A673 (cell line): ENCODE data around the gene PPP5C. TPM values are rescaled to one million over a fixed set of nuclear protein-coding genes. Genes with fewer than 3 reads are reported as not detected.
A peak's percentile ranks its signal among the peaks of the same experiment; 100 is the strongest.

Source experiments
- BruUV-seq: library from RNA; stranded (reverse); fragments of 400-500 nt; replicated peaks from 2 replicates; lab custom pipeline; 2021; lab: Mats Ljungman, UMichigan
- CTCF ChIA-PET: fragments of 300-600 bp; sonication (Branson Sonifier 250); formaldehyde crosslinking; loops from one replicate; lab custom pipeline; 2022; ENCODE audit warnings: antibody characterized with exemption; lab: Charles Lee
- POLR2A ChIA-PET: fragments of 300-600 bp; sonication (Branson Sonifier 250); formaldehyde crosslinking; loops from one replicate; lab custom pipeline; 2022; ENCODE audit warnings: antibody characterized with exemption; ENCODE audit not compliant: low non-redundant PET; lab: Charles Lee
- DNase-seq: peaks from one replicate; pipeline ENCODE4 v3.0.0-alpha.2; 2015; ENCODE audit warnings: low spot score
- H3K27ac ChIP-seq: fragments of 200-600 bp; sonication (generic); 2 replicates; pipeline ENCODE4 v1.5.1; 2016; ENCODE audit warnings: mixed run types, low read depth, mild to moderate bottlenecking, mixed read lengths, antibody characterized with exemption, low read length; ENCODE audit not compliant: poor library complexity, severe bottlenecking
- H3K27me3 ChIP-seq: fragments of 200-600 bp; sonication (generic); replicated peaks from 2 replicates; pipeline ENCODE4 v1.6.1; 2017; ENCODE audit warnings: mixed run types, low read depth, mild to moderate bottlenecking, mixed read lengths, antibody characterized with exemption, low read length; ENCODE audit not compliant: insufficient read depth, poor library complexity
- H3K36me3 ChIP-seq: fragments of 200-600 bp; sonication (generic); 2 replicates; pipeline ENCODE4 v1.6.1; 2016; ENCODE audit warnings: mixed run types, mild to moderate bottlenecking, mixed read lengths, antibody characterized with exemption, low read length; ENCODE audit not compliant: insufficient read depth, poor library complexity, severe bottlenecking
- H3K4me1 ChIP-seq: fragments of 200-600 bp; sonication (generic); 2 replicates; pipeline ENCODE4 v1.6.1; 2017; ENCODE audit warnings: mixed run types, mild to moderate bottlenecking, mixed read lengths, antibody characterized with exemption, low read length; ENCODE audit not compliant: insufficient read depth, poor library complexity, severe bottlenecking
- H3K4me3 ChIP-seq: fragments of 200-600 bp; sonication (generic); 2 replicates; pipeline ENCODE4 v1.5.1; 2016; ENCODE audit warnings: low read depth, mixed run types, mild to moderate bottlenecking, mixed read lengths, low read length; ENCODE audit not compliant: poor library complexity, severe bottlenecking
- H3K9me3 ChIP-seq: fragments of 200-600 bp; sonication (generic); 2 replicates; pipeline ENCODE4 v1.6.1; 2016; ENCODE audit warnings: mixed run types, low read depth, mild to moderate bottlenecking, mixed read lengths, antibody characterized with exemption, low read length; ENCODE audit not compliant: poor library complexity, severe bottlenecking
- CTCF ChIP-seq: fragments of 300-800, 200-600 bp; sonication (generic); conservative IDR thresholded peaks from 2 replicates; pipeline ENCODE4 v1.5.1; 2017; ENCODE audit warnings: low read depth, mild to moderate bottlenecking, antibody characterized with exemption, low read length, moderate library complexity, mixed read lengths
- EZH2 ChIP-seq: fragments of 200-600 bp; sonication (generic); IDR thresholded peaks from 2 replicates; pipeline ENCODE4 v1.6.1; 2017; ENCODE audit warnings: borderline replicate concordance, low read depth, mild to moderate bottlenecking, mixed read lengths, antibody characterized with exemption, low read length; ENCODE audit not compliant: poor library complexity, severe bottlenecking
- intact Hi-C: fragments of 100-400 bp; cut with micrococcal nuclease; formaldehyde crosslinking; loops from one replicate; pipeline ENCODE4 v1.10.0; 2022; ENCODE audit not compliant: unreplicated experiment
- total RNA-seq: library from RNA; stranded (reverse); gene quantifications from 2 replicates; pipeline ENCODE4 v1.2.3, GENCODE V29; 2021

Gene PPP5C
- total RNA-seq, 1 experiment from 2014 or later = 164 TPM

GRCh38 chr19:46349311-46349993 lies 2.6 kb downstream of the PPP5C start:
- no peak overlapping the region for H3K4me3 ChIP-seq
- no peaks in the 10 kb centered on the region for H3K27me3 ChIP-seq
- ChIA-PET CTCF (no interaction called here), POLR2A (no interaction called here)
- no peak for DNase-seq
- peak overlapping the region; percentile 65 for H3K27ac ChIP-seq
- peaks cover 20% of the 10 kb centered on the region for H3K4me1 ChIP-seq
- H3K36me3 ChIP-seq = peaks cover 10% of the 10 kb centered on the region
- no peak for TF ChIP-seq EZH2
- no peak for TF ChIP-seq CTCF
- intact Hi-C loops = no loop called here
- BruUV-seq = no TSS peak
- no peaks in the 10 kb centered on the region for H3K9me3 ChIP-seq

- peaks cover 18% of the 10 kb centered on the region for H3K36me3 ChIP-seq
- peak overlapping the region; percentile 65 for H3K27ac ChIP-seq
- intact Hi-C loops = no loop called here
- H3K27me3 ChIP-seq = no peaks in the 10 kb centered on the region
- ChIA-PET POLR2A (interaction anchor here (0.6 kb wide), 1 partner anchor 81 kb away, joined by 3 read pairs; no protein-coding TSS in a partner anchor), CTCF (no interaction called here)
- no peak overlapping the region for H3K4me3 ChIP-seq
- H3K4me1 ChIP-seq = peaks cover 20% of the 10 kb centered on the region
- DNase-seq = no peak
- H3K9me3 ChIP-seq = no peaks in the 10 kb centered on the region
- BruUV-seq = no TSS peak
- TF ChIP-seq EZH2 (no peak), CTCF (no peak)
These were observed 3.3 kb downstream of the PPP5C start for GRCh38 chr19:46350029-46350757.

- H3K9me3 ChIP-seq = no peaks in the 10 kb centered on the region
- intact Hi-C loops = no loop called here
- H3K36me3 ChIP-seq = peaks cover 24% of the 10 kb centered on the region
- H3K4me3 ChIP-seq = no peak overlapping the region
- no peak for DNase-seq
- H3K27ac ChIP-seq = peak overlapping the region; percentile 65
- no TSS peak for BruUV-seq
- H3K4me1 ChIP-seq = peaks cover 20% of the 10 kb centered on the region
- no peak for TF ChIP-seq CTCF
- TF ChIP-seq EZH2 = no peak
- POLR2A ChIA-PET = interaction anchor here (0.6 kb wide), 2 partner anchors 82 to 397 kb away, joined by 3 read pairs; no protein-coding TSS in a partner anchor
- CTCF ChIA-PET = no interaction called here
- no peaks in the 10 kb centered on the region for H3K27me3 ChIP-seq
These were observed 3.9 kb downstream of the PPP5C start for GRCh38 chr19:46350758-46351159.
